Measurements from ENCODE around the gene CEP112.

DNA sequence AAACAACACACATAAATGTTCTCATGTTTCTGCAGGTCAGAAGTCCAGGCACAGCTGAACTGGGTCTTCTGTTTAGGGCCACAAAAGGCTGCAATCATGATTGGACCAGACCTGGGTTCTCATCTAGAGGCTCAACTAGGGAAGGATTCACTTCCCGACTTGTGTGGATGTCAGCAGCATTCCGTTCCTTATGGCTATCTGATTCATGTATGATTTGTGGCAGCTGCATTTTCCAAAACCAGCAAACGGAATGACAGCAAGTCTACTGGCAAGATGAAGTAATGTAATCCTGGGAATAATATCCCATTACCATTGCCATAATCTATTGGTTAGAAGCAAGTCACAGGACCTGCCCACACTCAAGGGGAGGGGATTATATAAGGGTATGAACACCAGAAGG, 22.1 kb downstream of the CEP112 start:
- TF ChIP-seq POLR2A (IDR thresholded peaks at IDR 0.05; ENCODE audit: low read length) = no peak
- no peak for TF ChIP-seq GATA1 (IDR thresholded peaks at IDR 0.05; ENCODE audit: low read depth, low read length)

Data from erythroblast (primary cell).